Choroid plexus epithelial cell (primary cell): Measurements from ENCODE around the gene TFEB.
A peak's percentile ranks its signal among the peaks of the same experiment; 100 is the strongest.

Experiments used
- DNase-seq: peaks from one replicate; pipeline ENCODE4 v3.0.0-alpha.2; 2010; ENCODE audit warnings: low read depth
- H3K4me3 ChIP-seq: 2 replicates; pipeline ENCODE4 v1.5.1; 2011; ENCODE audit warnings: low read depth, mild to moderate bottlenecking, control low read depth, low read length, moderate library complexity
- TF ChIP-seq, protein P1 (sequence below): conservative IDR thresholded peaks from 2 replicates; pipeline ENCODE4 v1.5.1; 2011; ENCODE audit warnings: low read depth, mild to moderate bottlenecking, control low read depth, inconsistent platforms, low read length, moderate library complexity

TFEB gene

GRCh38 chr6:41643899-41644269, 91.5 kb downstream of the TFEB start:
- no peak for DNase-seq
- no peak overlapping the region for H3K4me3 ChIP-seq
- TF ChIP-seq, protein P1, sequence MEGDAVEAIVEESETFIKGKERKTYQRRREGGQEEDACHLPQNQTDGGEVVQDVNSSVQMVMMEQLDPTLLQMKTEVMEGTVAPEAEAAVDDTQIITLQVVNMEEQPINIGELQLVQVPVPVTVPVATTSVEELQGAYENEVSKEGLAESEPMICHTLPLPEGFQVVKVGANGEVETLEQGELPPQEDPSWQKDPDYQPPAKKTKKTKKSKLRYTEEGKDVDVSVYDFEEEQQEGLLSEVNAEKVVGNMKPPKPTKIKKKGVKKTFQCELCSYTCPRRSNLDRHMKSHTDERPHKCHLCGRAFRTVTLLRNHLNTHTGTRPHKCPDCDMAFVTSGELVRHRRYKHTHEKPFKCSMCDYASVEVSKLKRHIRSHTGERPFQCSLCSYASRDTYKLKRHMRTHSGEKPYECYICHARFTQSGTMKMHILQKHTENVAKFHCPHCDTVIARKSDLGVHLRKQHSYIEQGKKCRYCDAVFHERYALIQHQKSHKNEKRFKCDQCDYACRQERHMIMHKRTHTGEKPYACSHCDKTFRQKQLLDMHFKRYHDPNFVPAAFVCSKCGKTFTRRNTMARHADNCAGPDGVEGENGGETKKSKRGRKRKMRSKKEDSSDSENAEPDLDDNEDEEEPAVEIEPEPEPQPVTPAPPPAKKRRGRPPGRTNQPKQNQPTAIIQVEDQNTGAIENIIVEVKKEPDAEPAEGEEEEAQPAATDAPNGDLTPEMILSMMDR, result no peak

GRCh38 chr6:41642960-41643898, 92.2 kb downstream of the TFEB start:
- no peak overlapping the region for H3K4me3 ChIP-seq
- TF ChIP-seq, protein P1, result no peak
- DNase-seq, result peak; percentile 42

GRCh38 chr6:41642090-41642959, 93.1 kb downstream of the TFEB start:
- H3K4me3 ChIP-seq, result no peak overlapping the region
- TF ChIP-seq, protein P1, result no peak

DNA sequence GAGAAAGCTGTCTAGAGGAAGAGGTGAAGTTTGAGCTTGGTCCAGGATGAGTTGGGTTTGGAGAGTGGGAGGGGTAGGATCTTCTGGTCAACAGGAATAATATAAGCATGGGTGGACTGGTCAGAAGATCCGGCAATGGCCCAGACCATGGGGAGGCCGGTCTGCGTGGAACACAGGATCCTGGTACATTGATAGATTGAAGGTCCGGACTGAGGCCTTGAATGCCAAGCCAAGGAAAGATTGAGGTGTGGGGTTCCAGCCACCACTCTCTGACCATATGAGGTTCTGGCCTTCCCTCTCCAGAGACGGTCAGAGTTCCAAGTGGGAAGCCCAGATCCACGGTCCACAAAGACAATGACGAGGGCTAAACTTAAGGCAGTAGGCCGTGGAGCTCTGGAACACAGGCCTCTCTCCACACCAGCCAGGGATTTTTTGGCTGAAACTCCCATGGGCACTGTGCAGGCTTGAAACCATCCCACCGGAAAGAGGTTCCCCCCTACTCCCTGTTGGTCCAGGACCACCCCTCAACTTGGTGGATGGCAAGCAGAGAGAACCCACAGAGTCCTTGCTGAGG, 94.0 kb downstream of the TFEB start:
- TF ChIP-seq, protein P1, result no peak
- H3K4me3 ChIP-seq, result no peak overlapping the region
- DNase-seq, result no peak

More at GRCh38 chr6:41642090-41642959, 93.1 kb downstream of the TFEB start:
- DNase-seq, result no peak

DNA sequence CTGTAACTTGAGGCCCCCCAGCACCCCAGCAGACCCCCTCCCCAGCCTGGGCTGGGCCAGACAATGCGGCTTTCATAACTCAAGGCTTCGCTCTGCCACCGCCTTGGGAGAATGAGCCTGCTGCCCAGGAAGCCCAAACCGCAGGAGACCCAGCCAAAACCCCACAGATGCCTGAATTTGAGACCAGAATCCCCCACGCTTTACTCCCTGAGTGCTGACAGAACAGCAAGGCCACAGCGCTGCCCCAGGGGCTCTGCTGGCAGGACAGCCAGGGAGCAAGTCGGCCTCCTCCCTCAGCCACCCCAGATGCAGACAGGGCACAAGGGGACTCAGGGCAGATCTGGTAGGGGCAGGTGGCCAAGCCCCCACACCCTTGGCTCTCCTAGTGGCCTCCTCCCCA, 95.0 kb downstream of the TFEB start:
- DNase-seq, result peak; percentile 55
- H3K4me3 ChIP-seq, result peak overlapping the region; percentile 77
- TF ChIP-seq, protein P1, result no peak

DNA sequence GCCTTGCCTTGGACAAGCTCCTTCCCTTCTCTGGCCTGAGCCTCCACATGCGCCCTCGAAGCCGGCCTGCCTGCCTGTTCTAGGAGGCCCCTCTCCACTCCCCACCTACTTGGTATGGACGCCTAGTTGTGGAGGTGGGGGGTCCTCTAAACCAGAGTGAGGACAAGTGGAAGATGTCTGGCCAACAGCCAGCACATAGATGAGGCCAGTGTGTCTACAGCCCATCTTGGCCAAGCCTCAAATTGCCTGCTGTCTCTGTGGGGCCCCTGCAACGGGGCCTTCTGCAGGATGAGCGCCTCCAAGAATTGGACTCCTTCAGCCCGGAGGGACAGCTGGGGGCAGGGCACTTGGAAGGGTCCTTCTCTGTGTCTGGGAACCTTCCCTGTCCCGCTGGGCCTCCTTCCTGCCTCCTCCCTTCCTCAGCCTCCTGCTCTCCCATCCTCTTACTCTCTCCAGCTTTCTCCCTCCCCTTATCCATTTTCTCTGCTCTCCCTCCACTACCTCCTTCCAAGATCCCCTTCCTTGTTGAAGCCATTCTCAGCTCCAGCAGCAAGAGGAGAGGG, 95.5 kb downstream of the TFEB start:
- H3K4me3 ChIP-seq, result peak overlapping the region; percentile 77
- DNase-seq, result peak; percentile 84
- TF ChIP-seq, protein P1, result no peak
